Progenitor cell of endocrine pancreas (in vitro differentiated cells): Measurements from ENCODE around the gene CYP2D6. TPM values are rescaled to one million over a fixed set of nuclear protein-coding genes. Genes with fewer than 3 reads are reported as not detected.
A peak's percentile ranks its signal among the peaks of the same experiment; 100 is the strongest.

Experiments used
- DNase-seq: peaks from one replicate; pipeline ENCODE4 v3.0.0; 2021; ENCODE audit warnings: low spot score; ENCODE audit not compliant: unreplicated experiment
- H3K27ac Mint-ChIP-seq: 2 replicates; pipeline ENCODE4 v1.8.0; 2021; ENCODE audit warnings: mild to moderate bottlenecking, moderate library complexity, mixed read lengths
- H3K27me3 Mint-ChIP-seq: 2 replicates; pipeline ENCODE4 v1.8.0; 2021; ENCODE audit warnings: mixed read lengths
- H3K36me3 Mint-ChIP-seq: 2 replicates; pipeline ENCODE4 v1.8.0; 2022; ENCODE audit warnings: mixed read lengths; ENCODE audit not compliant: insufficient read depth
- H3K4me1 Mint-ChIP-seq: 2 replicates; pipeline ENCODE4 v1.8.0; 2021; ENCODE audit warnings: low read depth, mixed read lengths
- H3K4me3 Mint-ChIP-seq: 2 replicates; pipeline ENCODE4 v1.8.0; 2021; ENCODE audit warnings: low read depth, mild to moderate bottlenecking, moderate library complexity, mixed read lengths
- H3K9me3 Mint-ChIP-seq: 2 replicates; pipeline ENCODE4 v1.8.0; 2021; ENCODE audit warnings: low read depth, mixed read lengths
- total RNA-seq: library from RNA; stranded (reverse); gene quantifications from 2 replicates; pipeline ENCODE4 v1.2.1, GENCODE V29; 2021
- TF ChIP-seq, protein P1 (sequence below): fragments of 200-600 bp; sonication (generic); IDR thresholded peaks from one replicate; pipeline ENCODE4 v1.5.0; 2021; ENCODE audit warnings: antibody characterized with exemption, mild to moderate bottlenecking; ENCODE audit not compliant: unreplicated experiment

Gene CYP2D6
- total RNA-seq, 1 donor from 2014 or later: 8.0 TPM

DNA sequence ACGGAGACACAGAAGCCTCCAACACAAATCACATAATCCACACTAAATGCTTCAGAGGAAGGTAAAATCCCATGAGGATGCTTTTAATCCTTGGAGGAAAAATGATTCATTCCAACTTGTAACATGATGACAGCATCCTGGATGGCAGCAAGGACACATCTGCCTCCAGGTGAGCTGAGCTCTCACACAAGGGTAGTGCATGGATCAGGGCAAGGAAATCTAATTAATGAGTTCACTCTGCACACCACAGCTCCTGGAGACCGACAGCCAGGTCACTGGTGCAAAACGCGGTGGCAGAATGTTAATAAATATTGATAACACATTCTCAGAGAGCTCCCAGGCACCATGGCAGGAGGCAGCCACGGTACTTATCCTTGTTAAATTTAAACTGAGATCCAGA lies 40.3 kb upstream of the CYP2D6 start:
- H3K36me3 Mint-ChIP-seq: peaks cover 6% of the 10 kb centered on the region
- DNase-seq: no peak
- H3K4me1 Mint-ChIP-seq: peaks cover 19% of the 10 kb centered on the region
- TF ChIP-seq, protein P1, sequence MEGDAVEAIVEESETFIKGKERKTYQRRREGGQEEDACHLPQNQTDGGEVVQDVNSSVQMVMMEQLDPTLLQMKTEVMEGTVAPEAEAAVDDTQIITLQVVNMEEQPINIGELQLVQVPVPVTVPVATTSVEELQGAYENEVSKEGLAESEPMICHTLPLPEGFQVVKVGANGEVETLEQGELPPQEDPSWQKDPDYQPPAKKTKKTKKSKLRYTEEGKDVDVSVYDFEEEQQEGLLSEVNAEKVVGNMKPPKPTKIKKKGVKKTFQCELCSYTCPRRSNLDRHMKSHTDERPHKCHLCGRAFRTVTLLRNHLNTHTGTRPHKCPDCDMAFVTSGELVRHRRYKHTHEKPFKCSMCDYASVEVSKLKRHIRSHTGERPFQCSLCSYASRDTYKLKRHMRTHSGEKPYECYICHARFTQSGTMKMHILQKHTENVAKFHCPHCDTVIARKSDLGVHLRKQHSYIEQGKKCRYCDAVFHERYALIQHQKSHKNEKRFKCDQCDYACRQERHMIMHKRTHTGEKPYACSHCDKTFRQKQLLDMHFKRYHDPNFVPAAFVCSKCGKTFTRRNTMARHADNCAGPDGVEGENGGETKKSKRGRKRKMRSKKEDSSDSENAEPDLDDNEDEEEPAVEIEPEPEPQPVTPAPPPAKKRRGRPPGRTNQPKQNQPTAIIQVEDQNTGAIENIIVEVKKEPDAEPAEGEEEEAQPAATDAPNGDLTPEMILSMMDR: no peak
- H3K27me3 Mint-ChIP-seq: no peaks in the 10 kb centered on the region
- H3K27ac Mint-ChIP-seq: peak overlapping the region; percentile 52
- no peaks in the 10 kb centered on the region for H3K9me3 Mint-ChIP-seq
- H3K4me3 Mint-ChIP-seq: no peak overlapping the region

DNA sequence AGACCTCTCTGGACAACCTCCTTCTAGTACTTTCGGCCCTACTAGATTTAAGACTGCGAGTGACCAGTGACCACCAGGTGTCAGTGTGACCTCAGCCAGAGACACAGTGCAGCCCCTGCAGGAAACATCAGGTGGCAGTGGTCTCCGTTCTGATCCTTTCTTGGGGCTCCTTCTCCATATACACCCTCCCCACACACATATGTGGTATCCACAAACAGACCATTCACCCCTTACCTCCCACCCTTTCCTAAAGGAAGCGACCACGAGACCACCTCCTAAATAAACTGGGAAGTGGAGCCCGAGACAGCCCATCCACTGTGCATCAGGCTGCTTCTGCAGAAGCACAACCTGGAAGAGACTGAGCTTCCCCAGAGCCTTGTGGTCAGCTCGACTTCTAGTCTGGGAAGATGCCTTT lies 38.5 kb upstream of the CYP2D6 start:
- peak; percentile 79 for DNase-seq
- no peak overlapping the region for H3K4me3 Mint-ChIP-seq
- peaks cover 19% of the 10 kb centered on the region for H3K4me1 Mint-ChIP-seq
- H3K27me3 Mint-ChIP-seq: no peaks in the 10 kb centered on the region
- TF ChIP-seq, protein P1: peak; percentile 100
- no peak overlapping the region for H3K27ac Mint-ChIP-seq
- H3K36me3 Mint-ChIP-seq: peaks cover 6% of the 10 kb centered on the region
- no peaks in the 10 kb centered on the region for H3K9me3 Mint-ChIP-seq

DNA sequence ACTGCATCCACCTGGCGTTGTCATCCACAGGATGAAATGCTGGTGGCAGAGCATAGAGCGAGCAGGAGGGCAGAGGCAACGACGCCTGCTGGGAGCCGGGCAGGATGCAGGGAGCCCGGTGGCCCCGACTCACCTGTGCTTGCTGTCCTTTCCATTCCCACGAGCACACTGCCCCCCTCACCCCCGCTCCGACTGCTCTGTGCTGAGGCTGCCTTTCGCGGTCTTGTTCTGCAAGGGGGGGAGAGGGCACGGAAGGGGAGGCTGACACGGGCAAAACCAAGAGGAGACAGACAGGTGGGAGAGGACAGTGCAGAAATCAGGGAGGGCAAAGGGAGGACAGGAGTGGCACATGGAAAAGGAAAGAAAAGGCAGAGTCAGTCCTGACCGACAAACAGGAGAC lies 37.9 kb upstream of the CYP2D6 start:
- Mint-ChIP-seq H3K27ac (no peak overlapping the region), H3K36me3 (peaks cover 6% of the 10 kb centered on the region), H3K4me1 (peaks cover 19% of the 10 kb centered on the region), H3K4me3 (no peak overlapping the region), H3K9me3 (no peaks in the 10 kb centered on the region), H3K27me3 (no peaks in the 10 kb centered on the region)
- TF ChIP-seq, protein P1: no peak
- no peak for DNase-seq

DNA sequence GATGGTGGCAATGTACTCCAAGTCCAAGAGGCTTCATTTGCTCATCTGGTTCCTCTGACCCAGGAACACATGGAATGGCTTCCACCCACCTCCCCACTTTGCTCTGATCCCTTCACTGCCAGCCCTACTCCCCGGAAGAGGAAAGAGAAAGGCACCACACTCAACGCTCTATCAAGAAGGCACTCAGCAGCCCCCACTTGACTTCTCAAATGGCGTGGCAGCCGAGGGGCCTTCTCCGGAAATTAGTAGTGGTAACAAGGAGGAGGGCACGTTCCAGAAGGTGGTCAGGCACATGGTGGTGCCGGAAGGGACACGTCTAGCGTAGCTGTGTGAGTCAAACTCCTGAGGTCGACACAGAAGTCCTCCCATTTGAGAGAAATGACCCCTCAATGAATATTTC lies 36.5 kb upstream of the CYP2D6 start:
- no peak overlapping the region for H3K27ac Mint-ChIP-seq
- H3K27me3 Mint-ChIP-seq: no peaks in the 10 kb centered on the region
- peaks cover 14% of the 10 kb centered on the region for H3K4me1 Mint-ChIP-seq

DNA sequence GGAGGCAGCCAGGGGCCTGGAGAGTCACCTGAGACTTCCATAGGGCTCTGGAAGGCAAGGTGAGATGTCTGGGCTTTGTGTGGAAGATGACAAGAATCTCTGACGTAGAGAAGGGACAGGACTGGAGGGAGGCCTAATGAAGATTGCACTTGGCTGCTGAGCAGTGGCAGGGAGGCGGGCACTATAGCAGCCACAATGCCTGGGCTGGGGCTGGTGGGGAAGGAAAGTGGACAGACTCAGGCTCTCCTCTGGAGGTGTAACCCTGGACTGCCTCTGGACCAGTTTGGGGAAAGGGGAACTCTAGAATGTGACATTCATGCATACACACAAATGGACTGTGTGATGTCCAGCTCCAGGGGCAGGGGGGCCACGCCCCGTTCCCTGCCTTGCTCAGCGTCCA lies 34.3 kb upstream of the CYP2D6 start:
- Mint-ChIP-seq H3K4me1 (no peaks in the 10 kb centered on the region), H3K27ac (no peak overlapping the region), H3K36me3 (peaks cover 6% of the 10 kb centered on the region), H3K9me3 (no peaks in the 10 kb centered on the region), H3K27me3 (no peaks in the 10 kb centered on the region), H3K4me3 (no peak overlapping the region)
- TF ChIP-seq, protein P1: no peak
- no peak for DNase-seq

More for the DNA sequence above, 36.5 kb upstream of the CYP2D6 start:
- no peak for DNase-seq
- Mint-ChIP-seq H3K36me3 (peaks cover 6% of the 10 kb centered on the region), H3K9me3 (no peaks in the 10 kb centered on the region), H3K4me3 (no peak overlapping the region)
- TF ChIP-seq, protein P1: no peak
